Stimulated activated CD8-positive, alpha-beta memory T cell treated with anti-CD3 and anti-CD28 coated beads, Interleukin-4, amount 100 ng/mL, for 48 hours (primary cell): Measurements from ENCODE around the gene LHFPL2.

Experiments used
- DNase-seq: peaks from one replicate; pipeline ENCODE4 v3.0.0-alpha.2; 2020

The LHFPL2 gene

GRCh38 chr5:78563621-78564020, 85.0 kb downstream of the LHFPL2 start:
- DNase-seq, result no peak

- DNase-seq, result no peak
Measured at GRCh38 chr5:78562714-78563330, 85.8 kb downstream of the LHFPL2 start.

- no peak for DNase-seq
Measured at GRCh38 chr5:78562001-78562400, 86.6 kb downstream of the LHFPL2 start.

- DNase-seq, result no peak
Measured at GRCh38 chr5:78561261-78561660, 87.3 kb downstream of the LHFPL2 start.

GRCh38 chr5:78560000-78560855, 88.3 kb downstream of the LHFPL2 start:
- no peak for DNase-seq

- no peak for DNase-seq
Measured at GRCh38 chr5:78557601-78558000, 91.0 kb downstream of the LHFPL2 start.

- no peak for DNase-seq
Measured at GRCh38 chr5:78555870-78556269, 92.7 kb downstream of the LHFPL2 start.

GRCh38 chr5:78554670-78555069, 93.9 kb downstream of the LHFPL2 start:
- no peak for DNase-seq

GRCh38 chr5:78553580-78554353, 94.8 kb downstream of the LHFPL2 start:
- no peak for DNase-seq

GRCh38 chr5:78552729-78553342, 95.7 kb downstream of the LHFPL2 start:
- no peak for DNase-seq

- no peak for DNase-seq
Measured at GRCh38 chr5:78550891-78551290, 97.7 kb downstream of the LHFPL2 start.

- DNase-seq, result no peak
Measured at GRCh38 chr5:78549043-78549442, 99.5 kb downstream of the LHFPL2 start.

GRCh38 chr5:78547731-78548615, 100.6 kb downstream of the LHFPL2 start:
- no peak for DNase-seq

GRCh38 chr5:78547183-78547582, 101.4 kb downstream of the LHFPL2 start:
- DNase-seq, result no peak

GRCh38 chr5:78546276-78546996, 102.1 kb downstream of the LHFPL2 start:
- no peak for DNase-seq

GRCh38 chr5:78545406-78545805, 103.2 kb downstream of the LHFPL2 start:
- no peak for DNase-seq

GRCh38 chr5:78544561-78545201, 103.9 kb downstream of the LHFPL2 start:
- DNase-seq, result no peak

- no peak for DNase-seq
Measured at GRCh38 chr5:78543916-78544315, 104.7 kb downstream of the LHFPL2 start.

GRCh38 chr5:78543292-78543691, 105.3 kb downstream of the LHFPL2 start:
- no peak for DNase-seq

- no peak for DNase-seq
Measured at GRCh38 chr5:78542321-78542840, 106.2 kb downstream of the LHFPL2 start.
